Spinal cord (tissue), 10 donors: Measurements from ENCODE around the gene ATCAY. TPM values are rescaled to one million over a fixed set of nuclear protein-coding genes. Genes with fewer than 3 reads are reported as not detected.
"Not testable (repeated sequence)": the region's sequence is repeated elsewhere in the genome, so short reads cannot be mapped to it uniquely, and the experiment has no call there.

Experiments
- DNase-seq, 6 donors: peaks; one replicate each; pipeline versions ENCODE4 v3.0.0 to v3.0.0-alpha.2; 2013 to 2015; ENCODE audit warnings: low spot score in 6 of 6, low read depth in 4 of 6
- H3K27ac ChIP-seq: one replicate; pipeline ENCODE4 v1.5.1; 2013; ENCODE audit warnings: low read depth, low read length, control low read depth
- H3K27me3 ChIP-seq: one replicate; pipeline ENCODE4 v1.6.1; 2013; ENCODE audit warnings: low read length; ENCODE audit not compliant: control insufficient read depth, insufficient read depth
- H3K36me3 ChIP-seq: one replicate; pipeline ENCODE4 v1.6.1; 2013; ENCODE audit warnings: low read length; ENCODE audit not compliant: control insufficient read depth, insufficient read depth
- H3K4me1 ChIP-seq: one replicate; pipeline ENCODE4 v1.6.1; 2013; ENCODE audit warnings: low read length; ENCODE audit not compliant: control insufficient read depth, insufficient read depth
- H3K4me3 ChIP-seq: one replicate; pipeline ENCODE4 v1.5.1; 2013; ENCODE audit warnings: low read depth, low read length, control low read depth
- H3K9me3 ChIP-seq: one replicate; pipeline ENCODE4 v1.6.1; 2013; ENCODE audit warnings: low read length; ENCODE audit not compliant: control insufficient read depth, insufficient read depth
- WGBS: methylation state at CpG from one replicate; pipeline ENCODE4 v1.1.5; 2013; ENCODE audit warnings: missing lambda C conversion rate; ENCODE audit not compliant: insufficient coverage; 5-methylcytosine and 5-hydroxymethylcytosine counted together
- polyA plus RNA-seq, 2 donors: library from polyadenylated mRNA; unstranded; fragments of 120-200 nt; gene quantifications; one replicate each; pipeline ENCODE4 v1.2.1, GENCODE V29; 2013; ENCODE audit not compliant: insufficient read length in 2 of 2
- total RNA-seq, 2 donors: library from RNA; depleted of rRNA in 1 of 2; stranded (reverse); fragments of 120-200 nt in 1 of 2; fragments of >200 nt in 1 of 2; gene quantifications; one replicate each; pipeline versions ENCODE4 v1.2.3 to v1.2.4, GENCODE V29; 2013 to 2014
- donor health status: healthy.

The ATCAY gene
- total and polyA plus RNA-seq, 4 donors = 38.1 to 158 (median 91.5) TPM

DNA sequence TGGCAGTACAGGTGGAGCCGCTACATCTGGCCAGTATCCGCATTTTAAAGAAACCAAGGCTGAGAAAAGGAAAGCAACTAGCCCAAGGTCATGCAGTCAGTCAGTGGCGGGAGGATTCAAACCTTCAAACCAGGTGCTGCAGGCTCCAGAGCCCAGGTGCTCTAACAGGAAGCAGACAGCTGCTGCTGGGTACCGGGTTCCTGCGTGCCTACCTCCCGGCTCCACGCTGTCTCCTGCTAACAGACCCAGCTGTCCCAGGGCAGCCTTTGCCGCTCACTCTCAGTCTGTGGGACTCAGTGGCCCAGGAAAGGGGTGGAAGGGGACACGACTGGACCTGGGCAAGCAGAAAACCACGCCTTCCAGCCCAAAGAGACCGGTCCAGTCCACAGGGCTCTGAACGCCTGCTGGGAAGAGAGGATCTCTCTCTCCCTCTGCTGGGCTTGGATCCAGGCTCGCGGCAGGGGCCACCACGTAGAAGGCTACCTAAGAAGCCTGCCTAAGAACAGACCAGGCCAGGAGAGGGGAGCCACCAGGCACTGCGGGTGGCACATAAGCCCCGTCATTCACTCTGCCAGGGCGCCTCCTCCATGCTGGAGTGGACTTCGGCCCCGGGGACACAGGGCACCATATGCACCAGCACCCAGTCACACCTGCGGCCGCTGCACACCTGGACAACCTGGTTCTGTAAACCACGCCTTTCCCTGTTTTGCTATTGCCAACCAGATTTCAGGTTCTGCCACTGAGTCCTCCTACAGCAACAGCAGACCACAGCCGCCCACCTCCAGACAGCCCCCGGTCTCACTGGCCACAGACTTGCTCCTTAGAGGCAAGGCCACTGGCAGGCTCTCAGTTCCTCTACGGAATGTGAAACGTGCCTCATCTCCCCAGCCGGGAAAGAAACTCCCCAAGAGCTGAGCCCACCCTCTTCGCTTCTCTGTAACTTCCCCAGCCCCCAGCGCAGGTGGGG, 85.8 kb downstream of the ATCAY start:
- DNase-seq = no peak
- no peak overlapping the region for H3K4me3 ChIP-seq
- H3K27ac ChIP-seq = no peak overlapping the region
- 89% methylated on average over 28 of the region's 30 CpGs for WGBS
- no peaks in the 10 kb centered on the region for H3K9me3 ChIP-seq
- peaks cover 34% of the 10 kb centered on the region for H3K4me1 ChIP-seq
- peaks cover 83% of the 10 kb centered on the region for H3K36me3 ChIP-seq
- no peaks in the 10 kb centered on the region for H3K27me3 ChIP-seq

DNA sequence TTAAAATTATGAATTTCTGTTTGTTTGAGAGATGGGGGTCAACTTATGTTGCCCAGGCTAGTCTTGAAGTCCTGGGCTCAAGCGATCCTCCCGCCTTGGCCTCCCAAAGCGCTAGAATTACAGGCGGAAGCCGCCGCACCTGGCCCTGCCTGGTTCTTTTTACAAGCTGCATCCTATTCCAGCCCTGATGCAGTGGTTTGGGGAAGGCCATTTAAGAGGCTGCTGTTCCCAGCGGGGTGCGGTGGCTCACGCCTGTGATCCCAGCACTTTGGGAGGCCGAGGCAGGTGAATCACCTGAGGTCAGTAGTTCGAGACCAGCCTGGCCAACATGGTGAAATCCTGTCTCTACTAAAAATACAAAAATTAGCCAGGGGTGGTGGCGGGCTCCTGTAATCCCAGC, 87.5 kb downstream of the ATCAY start:
- not testable (repeated sequence) for H3K4me3 ChIP-seq, H3K27me3 ChIP-seq, H3K9me3 ChIP-seq, DNase-seq
- peaks cover 35% of the 10 kb centered on the region for H3K4me1 ChIP-seq
- peaks cover 74% of the 10 kb centered on the region for H3K36me3 ChIP-seq
- WGBS = 91% methylated on average over 7 of the region's 12 CpGs
- H3K27ac ChIP-seq = peak overlapping the region; percentile 94

DNA sequence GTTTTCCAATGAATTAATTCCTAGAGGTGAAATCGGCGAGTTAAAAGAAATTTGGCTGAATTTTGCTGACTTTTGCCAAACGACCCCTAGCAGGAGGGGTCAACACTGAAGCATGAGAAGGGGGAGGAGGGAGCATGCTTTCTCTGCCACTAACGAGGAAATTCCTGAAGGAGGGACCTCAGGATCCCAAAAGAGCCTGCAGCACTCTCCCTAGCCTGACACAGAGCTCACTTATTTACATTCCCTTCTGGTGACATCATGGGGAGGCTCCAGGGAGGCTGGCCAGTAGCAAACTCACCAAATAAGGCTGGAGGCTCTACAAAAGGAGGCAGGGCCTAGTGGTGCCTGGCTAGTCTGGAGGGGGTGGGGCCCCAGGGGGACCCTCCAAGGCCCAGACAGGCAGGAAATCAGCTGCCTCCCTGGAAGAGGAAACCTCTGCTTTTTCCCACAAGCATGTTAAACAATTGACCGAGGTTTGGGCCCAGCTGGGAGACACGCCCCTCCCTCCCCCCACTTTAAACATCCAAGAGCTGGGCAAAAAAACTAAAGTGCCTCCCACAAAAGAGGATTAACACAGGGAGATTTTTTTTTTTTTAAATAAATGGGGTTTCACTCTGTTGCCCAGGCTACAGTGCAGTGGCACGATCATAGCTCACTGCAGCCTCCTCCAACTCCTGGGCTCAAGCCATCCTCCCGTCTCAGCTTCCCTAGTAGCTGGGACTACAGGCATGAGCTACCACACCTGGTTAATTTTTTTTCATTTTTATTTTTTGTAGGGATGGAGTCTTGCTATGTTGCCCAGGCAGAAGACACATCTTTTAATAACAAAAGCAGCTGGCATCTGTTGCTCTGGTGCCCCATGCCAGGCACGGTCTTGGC, 88.3 kb downstream of the ATCAY start:
- peak in 1 of 6 donors; percentile 88 for DNase-seq
- Histone ChIP-seq H3K4me3 (peak overlapping the region; percentile 86), H3K27ac (peak overlapping the region; percentile 94), H3K9me3 (no peaks in the 10 kb centered on the region), H3K27me3 (no peaks in the 10 kb centered on the region), H3K36me3 (peaks cover 66% of the 10 kb centered on the region), H3K4me1 (peaks cover 35% of the 10 kb centered on the region)
- 13% methylated on average over 2 of the region's 9 CpGs for WGBS

DNA sequence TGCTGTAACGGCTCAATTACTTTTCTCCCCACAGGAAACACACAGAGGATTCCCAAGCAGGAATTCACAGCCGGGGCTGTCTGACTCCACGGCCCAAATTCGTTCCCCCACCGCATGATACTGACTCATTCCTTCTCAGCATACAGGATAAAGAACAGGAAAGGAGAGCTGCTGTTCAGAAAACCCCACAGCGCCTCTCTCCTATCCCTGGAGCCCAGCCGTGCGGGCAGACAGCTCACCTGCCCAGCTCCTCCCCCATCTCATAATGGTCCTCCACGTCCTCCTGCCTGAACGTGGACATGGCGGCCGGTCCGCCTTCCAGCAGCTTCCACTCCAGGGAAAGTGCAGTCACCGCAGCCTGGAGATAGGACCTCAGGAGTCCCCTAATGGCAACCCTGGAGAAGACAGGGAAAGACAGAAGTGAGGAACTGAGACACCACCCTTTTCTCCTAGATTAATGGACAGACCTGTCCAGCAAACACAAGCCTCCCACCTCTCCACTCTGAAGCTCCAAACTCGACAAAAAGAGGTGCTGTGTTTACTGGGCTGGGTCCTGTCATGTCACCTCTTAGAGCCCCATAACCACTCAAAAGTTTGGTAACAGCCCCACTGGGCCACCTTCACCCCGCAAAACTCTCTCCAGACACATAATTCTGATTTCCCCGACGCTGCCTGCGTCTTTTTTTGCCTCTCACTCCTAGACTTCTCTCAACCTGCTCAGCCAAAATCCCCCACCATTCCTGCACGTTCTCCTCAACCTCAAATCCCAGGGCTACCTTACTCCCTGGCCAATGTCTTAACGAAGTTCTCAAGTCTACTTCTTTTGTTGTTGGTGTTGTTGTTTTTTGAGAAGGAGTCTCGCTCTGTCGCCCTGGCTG, 89.2 kb downstream of the ATCAY start:
- DNase-seq = no peak
- peaks cover 35% of the 10 kb centered on the region for H3K4me1 ChIP-seq
- peak overlapping the region; percentile 86 for H3K4me3 ChIP-seq
- H3K27ac ChIP-seq = peak overlapping the region; percentile 94
- H3K9me3 ChIP-seq = no peaks in the 10 kb centered on the region
- WGBS = 33% methylated on average over 15 of the region's 23 CpGs
- H3K27me3 ChIP-seq = no peaks in the 10 kb centered on the region
- peaks cover 57% of the 10 kb centered on the region for H3K36me3 ChIP-seq

DNA sequence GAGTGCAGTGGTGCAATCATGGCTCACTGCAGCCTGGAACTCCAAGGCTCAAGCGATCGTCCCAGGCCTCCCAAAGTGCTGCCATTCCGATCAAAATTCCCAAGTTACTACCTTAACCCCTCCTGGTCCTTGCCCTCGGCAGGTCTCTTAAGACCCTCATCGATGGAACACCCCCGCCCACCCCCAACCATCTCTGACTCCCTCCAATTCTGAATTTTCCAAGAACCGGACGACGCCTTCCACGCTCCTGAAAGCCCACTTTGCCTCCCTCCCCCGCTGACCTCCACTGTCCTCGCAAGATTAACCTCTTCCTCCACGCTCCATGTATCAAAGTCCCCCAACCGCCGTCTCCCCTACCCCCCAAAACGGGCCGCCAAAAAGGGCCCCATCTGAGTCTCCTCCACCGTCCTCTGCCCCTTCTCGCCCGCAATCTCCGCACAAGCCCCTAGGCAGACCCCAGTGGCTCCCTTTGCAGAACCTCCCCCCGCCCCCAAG, 89.9 kb downstream of the ATCAY start:
- Histone ChIP-seq H3K27me3 (no peaks in the 10 kb centered on the region), H3K4me1 (peaks cover 35% of the 10 kb centered on the region), H3K27ac (peak overlapping the region; percentile 94), H3K4me3 (peak overlapping the region; percentile 86), H3K9me3 (no peaks in the 10 kb centered on the region), H3K36me3 (peaks cover 55% of the 10 kb centered on the region)
- no peak for DNase-seq
- 0% methylated on average over 21 of the region's 22 CpGs for WGBS

GRCh38 chr19:3970808-3971598, 90.5 kb downstream of the ATCAY start, which contains the start of gene DAPK3:
Gene DAPK3, minus strand, starts transcription at chr19:3971099. Its CDS starts 1,364 bp downstream, at chr19:3969735.
- H3K9me3 ChIP-seq = no peaks in the 10 kb centered on the region
- peak; percentile 89 to 99 (median 94) for DNase-seq
- H3K27ac ChIP-seq = peak within 1 kb of the TSS; percentile 94
- peaks cover 35% of the 10 kb centered on the region for H3K4me1 ChIP-seq
- no peaks in the 10 kb centered on the region for H3K27me3 ChIP-seq
- under 1% methylated on average over 73 of the region's 73 CpGs for WGBS
- H3K36me3 ChIP-seq = peaks cover 55% of the 10 kb centered on the region
- peak within 1 kb of the TSS; percentile 86 for H3K4me3 ChIP-seq

DNA sequence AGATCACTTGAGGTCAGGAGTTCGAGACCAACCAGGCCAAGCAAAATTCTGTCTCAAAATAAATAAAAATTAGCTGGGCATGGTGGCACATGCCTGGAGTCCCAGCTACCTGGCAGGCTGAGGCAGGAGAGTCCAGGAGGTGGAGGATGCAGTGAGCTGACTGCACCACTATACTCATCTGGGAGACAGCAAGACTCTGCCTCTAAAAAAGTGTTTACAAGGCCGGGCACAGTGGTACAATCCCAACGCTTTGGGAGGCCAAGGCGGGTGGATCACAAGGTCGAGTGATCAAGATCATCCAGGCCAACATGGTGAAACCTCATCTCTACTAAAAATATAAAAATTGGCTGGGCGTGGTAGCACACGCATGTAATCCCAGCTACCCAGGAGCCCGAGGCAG, 94.7 kb downstream of the ATCAY start:
- no peak overlapping the region for H3K4me3 ChIP-seq
- WGBS = 96% methylated on average over 3 of the region's 8 CpGs
- peaks cover 57% of the 10 kb centered on the region for H3K36me3 ChIP-seq
- H3K4me1 ChIP-seq = peaks cover 7% of the 10 kb centered on the region
- H3K27me3 ChIP-seq = no peaks in the 10 kb centered on the region
- no peak for DNase-seq
- H3K27ac ChIP-seq = no peak overlapping the region
- H3K9me3 ChIP-seq = no peaks in the 10 kb centered on the region

- peaks cover 62% of the 10 kb centered on the region for H3K36me3 ChIP-seq
- H3K4me3 ChIP-seq = no peak overlapping the region
- no peak overlapping the region for H3K27ac ChIP-seq
- no peak for DNase-seq
- no peaks in the 10 kb centered on the region for H3K27me3 ChIP-seq
- no peaks in the 10 kb centered on the region for H3K9me3 ChIP-seq
- H3K4me1 ChIP-seq = peaks cover 4% of the 10 kb centered on the region
- WGBS = 88% methylated on average over 14 of the region's 14 CpGs
Observed at GRCh38 chr19:3975637-3976087, 95.2 kb downstream of the ATCAY start.
